Activated B cell treated with CpG ODN at 0.5 μM for 24 hours (primary cell): ENCODE measurements around the gene STX10. TPM values are rescaled to one million over a fixed set of nuclear protein-coding genes. Genes with fewer than 3 reads are reported as not detected.

ENCODE experiments used
- ATAC-seq: fragments of 200-7000 bp; cut with Tn5 transposase; one replicate; pipeline ENCODE4 v1.10.0; 2021; ENCODE audit warnings: low read depth, mild to moderate bottlenecking, moderate library complexity
- CTCF ChIA-PET: fragments of 350-600 bp; sonication (Branson Sonifier 250); formaldehyde crosslinking; loops from one replicate; lab custom pipeline; 2021; ENCODE audit warnings: antibody characterized with exemption; lab: Charles Lee
- POLR2A ChIA-PET: fragments of 350-600 bp; sonication (Branson Sonifier 250); formaldehyde crosslinking; loops from one replicate; lab custom pipeline; 2021; ENCODE audit warnings: antibody characterized with exemption; lab: Charles Lee
- DNase-seq: peaks from one replicate; pipeline ENCODE4 v3.0.0; 2022
- H3K27ac Mint-ChIP-seq: one replicate; pipeline ENCODE4 v1.8.0; 2020; ENCODE audit warnings: mixed read lengths
- H3K27me3 Mint-ChIP-seq: one replicate; pipeline ENCODE4 v1.8.0; 2021; ENCODE audit warnings: mixed read lengths
- H3K36me3 Mint-ChIP-seq: one replicate; pipeline ENCODE4 v1.8.0; 2021; ENCODE audit warnings: low read depth, mixed read lengths
- H3K4me1 Mint-ChIP-seq: one replicate; pipeline ENCODE4 v1.8.0; 2021; ENCODE audit warnings: mixed read lengths
- H3K4me3 Mint-ChIP-seq: one replicate; pipeline ENCODE4 v1.8.0; 2020; ENCODE audit warnings: mild to moderate bottlenecking, mixed read lengths
- H3K9me3 Mint-ChIP-seq: one replicate; pipeline ENCODE4 v1.8.0; 2020; ENCODE audit warnings: mixed read lengths
- CTCF ChIP-seq: fragments of 200-600 bp; IDR thresholded peaks from one replicate; pipeline ENCODE4 v1.8.0; 2022; ENCODE audit warnings: antibody characterized with exemption, mild to moderate bottlenecking
- intact Hi-C: fragments of 100-400 bp; cut with micrococcal nuclease; formaldehyde crosslinking; loops from one replicate; pipeline ENCODE4 v1.15.1; 2024
- total RNA-seq: library from RNA; stranded (reverse); gene quantifications from 2 replicates; pipeline ENCODE4 v1.2.3, GENCODE V29; 2022

Gene STX10
- total RNA-seq, 1 donor from 2014 or later = 43.6 TPM

- Mint-ChIP-seq H3K4me1 (peaks cover 52% of the 10 kb centered on the region), H3K4me3 (no peak overlapping the region), H3K27ac (peak overlapping the region; percentile 3), H3K9me3 (no peaks in the 10 kb centered on the region), H3K36me3 (peaks cover 14% of the 10 kb centered on the region), H3K27me3 (no peaks in the 10 kb centered on the region)
- ChIA-PET CTCF (no interaction called here), POLR2A (interaction anchor here (0.6 kb wide), 1 partner anchor 71 kb away, joined by 3 read pairs; no protein-coding TSS in a partner anchor)
- DNase-seq (no peak), ATAC-seq (no peak)
- TF ChIP-seq CTCF = no peak
- intact Hi-C loops = no loop called here
These were observed 27.8 kb downstream of the STX10 start for GRCh38 chr19:13122275-13122878.

- peaks cover 55% of the 10 kb centered on the region for H3K4me1 Mint-ChIP-seq
- intact Hi-C loops = no loop called here
- ChIA-PET CTCF (no interaction called here), POLR2A (interaction anchor here (0.6 to 6.6 kb wide), 2 partner anchors 29 to 72 kb away, joined by 3 to 117 read pairs; partner anchors contain the start of genes IER2 and STX10)
- DNase-seq (no peak), ATAC-seq (no peak)
- H3K9me3 Mint-ChIP-seq = no peaks in the 10 kb centered on the region
- H3K36me3 Mint-ChIP-seq = peaks cover 14% of the 10 kb centered on the region
- H3K4me3 Mint-ChIP-seq = no peak overlapping the region
- no peaks in the 10 kb centered on the region for H3K27me3 Mint-ChIP-seq
- TF ChIP-seq CTCF = no peak
- H3K27ac Mint-ChIP-seq = peak overlapping the region; percentile 3
These were observed 28.5 kb downstream of the STX10 start for GRCh38 chr19:13121551-13122274.

GRCh38 chr19:13120817-13121216 lies 29.4 kb downstream of the STX10 start:
- Mint-ChIP-seq H3K4me3 (peak overlapping the region; percentile 28), H3K27me3 (no peaks in the 10 kb centered on the region), H3K36me3 (peaks cover 12% of the 10 kb centered on the region), H3K27ac (no peak overlapping the region), H3K4me1 (peaks cover 61% of the 10 kb centered on the region), H3K9me3 (no peaks in the 10 kb centered on the region)
- DNase-seq (no peak), ATAC-seq (no peak)
- ChIA-PET POLR2A (interaction anchor here (6.6 kb wide), 1 partner anchor 30 kb away, joined by 117 read pairs; the partner anchor contains the start of genes IER2 and STX10), CTCF (interaction anchor here (0.9 kb wide), 1 partner anchor 143 kb away, joined by 3 read pairs; no protein-coding TSS in a partner anchor)
- no peak for TF ChIP-seq CTCF
- intact Hi-C loops = no loop called here

GRCh38 chr19:13120031-13120430 lies 30.1 kb downstream of the STX10 start:
- Mint-ChIP-seq H3K36me3 (peaks cover 18% of the 10 kb centered on the region), H3K4me1 (peaks cover 69% of the 10 kb centered on the region), H3K4me3 (peak overlapping the region; percentile 77), H3K27me3 (no peaks in the 10 kb centered on the region), H3K27ac (no peak overlapping the region), H3K9me3 (no peaks in the 10 kb centered on the region)
- DNase-seq = no peak
- POLR2A ChIA-PET = interaction anchor here (0.9 to 6.6 kb wide), 3 partner anchors 14 to 35 kb away, joined by 3 to 117 read pairs (median 4); partner anchors contain the start of genes IER2 and STX10
- no peak for TF ChIP-seq CTCF
- CTCF ChIA-PET = interaction anchor here (0.7 to 0.9 kb wide), 2 partner anchors 19 to 142 kb away, joined by 3 to 4 read pairs; no protein-coding TSS in a partner anchor
- no peak for ATAC-seq
- intact Hi-C loops = no loop called here

GRCh38 chr19:13119627-13120026 lies 30.5 kb downstream of the STX10 start:
- POLR2A ChIA-PET = interaction anchor here (0.5 to 6.6 kb wide), 4 partner anchors 14 to 613 kb away, joined by 3 to 117 read pairs (median 6); partner anchors contain the start of genes IER2 and STX10

More at GRCh38 chr19:13119627-13120026, 30.5 kb downstream of the STX10 start:
- ATAC-seq (no peak), DNase-seq (no peak)
- Mint-ChIP-seq H3K36me3 (peaks cover 22% of the 10 kb centered on the region), H3K27ac (peak overlapping the region; percentile 50), H3K4me1 (peaks cover 69% of the 10 kb centered on the region), H3K27me3 (no peaks in the 10 kb centered on the region), H3K4me3 (peak overlapping the region; percentile 77), H3K9me3 (no peaks in the 10 kb centered on the region)
- intact Hi-C loops = loop anchor here (5.0 kb wide), 1 partner anchor 888 kb away; the partner anchor contains the start of gene RFX1
- no peak for TF ChIP-seq CTCF
- CTCF ChIA-PET = interaction anchor here (0.7 to 1.0 kb wide), 2 partner anchors 19 to 26 kb away, joined by 3 to 4 read pairs; no protein-coding TSS in a partner anchor
